ENCODE measurements around the gene NDUFA8.

Gene NDUFA8

DNA sequence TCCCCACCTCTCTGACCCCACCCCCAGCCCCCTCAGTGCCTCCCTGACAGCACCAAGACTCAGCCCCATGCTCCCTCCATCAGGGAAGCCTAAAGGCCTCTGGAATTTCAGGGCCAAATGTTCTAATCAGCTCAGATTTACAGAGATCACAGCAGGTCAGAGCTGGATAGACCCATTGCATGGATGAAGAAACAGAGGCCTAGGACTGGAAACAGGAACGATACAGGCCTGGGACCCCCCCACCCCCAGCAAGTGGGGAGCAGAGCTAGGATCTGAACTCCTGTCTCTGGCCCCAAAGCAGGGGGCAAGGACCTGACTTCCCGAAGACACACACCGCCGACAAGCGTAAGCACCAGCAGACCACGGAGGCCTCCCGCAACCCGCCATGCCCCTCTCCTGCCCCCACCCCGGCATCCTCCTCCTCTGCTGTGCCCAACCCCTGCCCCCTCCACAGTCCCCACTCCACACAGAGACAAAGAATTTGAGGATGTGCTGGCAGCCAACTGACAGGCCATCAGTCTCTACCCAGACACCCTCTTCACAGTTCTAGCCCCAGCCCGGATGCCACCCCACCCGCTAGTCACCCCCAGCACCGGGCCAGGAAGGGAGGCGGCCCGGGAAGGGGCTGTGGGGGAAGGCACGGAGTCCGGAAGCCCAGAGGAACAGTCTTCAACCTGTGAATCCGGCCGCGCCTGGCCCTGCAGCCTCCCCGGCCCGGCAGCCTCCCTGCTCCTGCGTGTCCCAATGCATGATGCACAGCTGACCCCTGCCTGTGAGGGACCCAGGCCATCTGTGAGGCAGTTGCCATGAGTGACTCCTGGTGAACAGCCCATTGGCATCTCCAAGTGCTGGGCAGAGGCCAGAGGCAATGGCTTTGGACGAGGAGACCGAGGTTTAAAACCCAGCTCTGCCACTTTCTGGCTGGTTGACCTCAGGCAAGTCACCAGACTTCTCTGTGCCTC lies 31.3 kb downstream of the NDUFA8 start:
- DNase-seq (ENCODE audit: low read depth) = no peak
- no peak overlapping the region for H3K4me3 ChIP-seq (ENCODE audit: low read length)
- TF ChIP-seq, protein P1, sequence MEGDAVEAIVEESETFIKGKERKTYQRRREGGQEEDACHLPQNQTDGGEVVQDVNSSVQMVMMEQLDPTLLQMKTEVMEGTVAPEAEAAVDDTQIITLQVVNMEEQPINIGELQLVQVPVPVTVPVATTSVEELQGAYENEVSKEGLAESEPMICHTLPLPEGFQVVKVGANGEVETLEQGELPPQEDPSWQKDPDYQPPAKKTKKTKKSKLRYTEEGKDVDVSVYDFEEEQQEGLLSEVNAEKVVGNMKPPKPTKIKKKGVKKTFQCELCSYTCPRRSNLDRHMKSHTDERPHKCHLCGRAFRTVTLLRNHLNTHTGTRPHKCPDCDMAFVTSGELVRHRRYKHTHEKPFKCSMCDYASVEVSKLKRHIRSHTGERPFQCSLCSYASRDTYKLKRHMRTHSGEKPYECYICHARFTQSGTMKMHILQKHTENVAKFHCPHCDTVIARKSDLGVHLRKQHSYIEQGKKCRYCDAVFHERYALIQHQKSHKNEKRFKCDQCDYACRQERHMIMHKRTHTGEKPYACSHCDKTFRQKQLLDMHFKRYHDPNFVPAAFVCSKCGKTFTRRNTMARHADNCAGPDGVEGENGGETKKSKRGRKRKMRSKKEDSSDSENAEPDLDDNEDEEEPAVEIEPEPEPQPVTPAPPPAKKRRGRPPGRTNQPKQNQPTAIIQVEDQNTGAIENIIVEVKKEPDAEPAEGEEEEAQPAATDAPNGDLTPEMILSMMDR (IDR thresholded peaks at IDR 0.05; ENCODE audit: insufficient read depth, low read depth, low read length, missing control alignments) = no peak

DNA sequence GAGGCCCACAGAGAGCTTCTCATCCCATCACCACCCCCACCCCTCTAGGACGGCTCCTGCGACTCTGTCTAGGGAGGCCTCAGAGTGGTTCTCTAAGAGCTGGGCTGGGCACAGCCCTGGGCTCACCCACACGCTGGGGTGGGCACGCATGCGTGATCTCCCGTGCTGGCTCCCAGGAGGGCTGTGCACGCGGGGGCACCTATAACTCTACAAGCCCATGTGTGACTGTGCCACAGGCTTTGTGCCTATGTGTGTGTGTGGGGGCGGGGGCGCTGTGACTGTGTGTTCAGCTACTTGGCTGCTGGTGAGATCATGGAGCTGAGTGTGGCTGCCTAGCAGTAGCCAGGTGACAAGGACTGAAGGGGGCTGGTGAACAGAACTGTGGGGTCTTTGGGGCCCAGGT lies 32.2 kb downstream of the NDUFA8 start:
- TF ChIP-seq, protein P1 (IDR thresholded peaks at IDR 0.05; ENCODE audit: insufficient read depth, low read depth, low read length, missing control alignments) = no peak
- DNase-seq (ENCODE audit: low read depth) = no peak
- H3K4me3 ChIP-seq (ENCODE audit: low read length) = no peak overlapping the region

DNA sequence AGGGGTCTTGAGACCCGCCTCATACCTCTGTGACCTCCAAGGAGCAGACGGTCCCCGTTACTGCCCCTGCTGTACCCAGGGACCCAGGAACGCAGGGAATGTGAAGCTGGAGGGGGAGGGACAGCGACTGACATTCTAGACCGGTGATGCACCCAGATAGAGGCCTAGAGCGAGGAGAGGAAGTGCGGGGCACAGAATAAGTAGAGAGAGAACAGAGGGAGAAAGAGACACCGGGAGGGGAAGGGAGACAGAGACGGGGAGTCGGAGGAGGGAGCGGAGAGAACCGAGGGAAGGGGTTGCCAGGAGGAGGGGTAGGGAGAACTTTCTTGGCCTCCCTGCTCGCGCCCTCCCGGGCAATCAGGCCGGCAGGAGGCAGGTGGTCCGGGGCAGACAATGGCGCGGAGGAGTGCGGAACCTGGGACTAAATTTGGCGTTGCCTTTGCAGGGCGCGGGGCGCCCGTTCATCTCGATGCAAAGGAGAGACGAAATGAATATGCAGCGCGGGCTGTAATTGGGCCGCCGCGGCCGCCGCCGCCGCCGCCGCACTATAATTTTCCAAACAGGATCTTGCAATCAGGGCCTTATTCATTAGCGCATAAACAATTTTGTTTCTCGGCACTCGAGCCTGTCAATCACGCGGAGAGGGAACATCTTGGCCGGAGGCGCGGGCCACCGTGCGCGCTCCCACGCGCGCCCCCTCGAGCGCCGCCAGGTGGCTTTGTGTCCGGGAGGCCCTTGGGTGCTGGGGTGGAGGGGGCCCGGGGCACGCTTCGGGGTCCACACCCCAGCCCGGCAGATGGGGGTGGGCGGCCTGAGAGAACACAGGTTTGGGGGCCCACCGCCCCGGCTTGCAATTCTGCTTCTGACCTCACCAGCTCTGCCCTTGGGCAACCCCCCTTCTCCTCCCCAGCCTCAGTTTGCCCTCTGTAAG lies 33.0 kb downstream of the NDUFA8 start:
- DNase-seq (ENCODE audit: low read depth) = peak; percentile 49
- TF ChIP-seq, protein P1 (IDR thresholded peaks at IDR 0.05; ENCODE audit: insufficient read depth, low read depth, low read length, missing control alignments) = no peak
- no peak overlapping the region for H3K4me3 ChIP-seq (ENCODE audit: low read length)

DNA sequence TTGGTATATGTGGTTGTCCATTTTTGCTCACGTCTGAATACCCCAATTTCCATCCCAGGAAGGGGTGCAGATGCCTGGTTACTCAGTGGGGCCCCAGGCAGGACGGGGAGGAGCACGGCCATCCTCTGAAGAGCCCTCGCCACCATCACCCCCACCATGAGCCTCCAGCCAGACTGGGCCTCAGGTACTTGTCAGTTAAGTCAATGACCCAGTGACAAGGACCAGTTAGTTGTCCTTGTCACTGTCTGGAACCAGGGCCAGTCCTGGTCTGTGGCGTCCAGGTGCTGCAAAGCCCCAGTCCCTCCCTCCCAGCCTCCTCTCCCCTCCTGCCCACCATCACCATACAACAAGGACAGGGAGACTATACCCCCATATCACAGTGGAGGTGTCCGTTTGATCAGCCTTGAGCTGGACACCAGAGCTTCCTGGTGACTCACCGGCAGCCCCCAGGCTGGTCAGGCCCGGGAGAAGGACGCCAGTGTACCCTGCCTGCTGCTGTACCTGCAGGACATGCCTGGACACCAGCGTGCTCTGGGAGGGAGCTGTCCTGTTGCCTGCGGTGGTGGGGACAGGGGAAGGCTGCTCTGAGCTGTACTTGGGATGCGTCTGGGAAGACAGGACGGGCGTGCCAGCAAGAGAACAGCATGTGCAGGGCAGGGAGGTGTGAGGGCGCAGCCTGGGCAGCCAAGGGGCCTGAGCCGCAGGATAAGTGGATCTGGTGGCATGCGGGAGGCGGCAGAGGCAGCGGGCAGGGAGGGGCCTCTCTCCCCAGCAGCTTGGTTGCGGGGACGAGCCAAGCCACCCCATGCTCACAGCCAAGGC lies 33.9 kb downstream of the NDUFA8 start:
- H3K4me3 ChIP-seq (ENCODE audit: low read length) = no peak overlapping the region

GRCh38 chr9:122125158-122125508 lies 34.4 kb downstream of the NDUFA8 start:
- peak; percentile 82 for DNase-seq (ENCODE audit: low read depth)
- no peak overlapping the region for H3K4me3 ChIP-seq (ENCODE audit: low read length)
- TF ChIP-seq, protein P1 (IDR thresholded peaks at IDR 0.05; ENCODE audit: insufficient read depth, low read depth, low read length, missing control alignments) = peak; percentile 92

More for the DNA sequence above, 33.9 kb downstream of the NDUFA8 start:
- TF ChIP-seq, protein P1 (IDR thresholded peaks at IDR 0.05; ENCODE audit: insufficient read depth, low read depth, low read length, missing control alignments) = no peak
- DNase-seq (ENCODE audit: low read depth) = peak; percentile 51

DNA sequence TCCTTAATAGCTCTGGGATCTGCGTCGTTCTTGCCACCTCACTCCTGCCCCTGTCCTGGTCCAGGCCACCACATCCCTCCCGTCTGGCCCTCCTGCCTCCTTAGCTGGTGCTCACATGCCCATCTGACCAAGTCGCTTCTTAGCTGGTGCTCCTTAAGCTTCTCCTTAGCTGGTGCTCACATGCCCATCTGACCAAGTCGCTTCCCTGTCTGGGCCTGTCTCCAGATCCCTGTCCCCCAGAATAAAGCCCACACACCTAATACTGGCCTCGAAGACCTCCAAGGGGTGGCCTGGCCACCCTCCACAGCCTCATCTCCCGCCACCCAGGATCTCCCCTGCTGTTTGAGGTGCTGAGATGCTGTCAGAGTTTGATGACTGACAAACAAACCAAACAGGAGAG lies 35.1 kb downstream of the NDUFA8 start:
- H3K4me3 ChIP-seq (ENCODE audit: low read length) = no peak overlapping the region
- no peak for DNase-seq (ENCODE audit: low read depth)
- TF ChIP-seq, protein P1 (IDR thresholded peaks at IDR 0.05; ENCODE audit: insufficient read depth, low read depth, low read length, missing control alignments) = no peak

Data from epithelial cell of esophagus (primary cell).